Sciatic nerve (tissue), 2 donors: ENCODE data around the gene CAMSAP1. TPM values are rescaled to one million over a fixed set of nuclear protein-coding genes. Genes with fewer than 3 reads are reported as not detected.
A peak's percentile ranks its signal among the peaks of the same experiment; 100 is the strongest.
"Not testable (repeated sequence)": the region's sequence is repeated elsewhere in the genome, so short reads cannot be mapped to it uniquely, and the experiment has no call there.

ENCODE experiments used
- ATAC-seq: fragments of 200-7000 bp; cut with Tn5 transposase; one replicate; pipeline ENCODE4 v1.9.1; 2020; ENCODE audit warnings: mild to moderate bottlenecking, moderate library complexity
- DNase-seq: peaks from one replicate; pipeline ENCODE4 v3.0.0-alpha.2; 2020; ENCODE audit warnings: low spot score
- intact Hi-C: fragments of 100-400 bp; cut with DNase I; formaldehyde crosslinking; loops from one replicate; pipeline ENCODE4 v1.14.2; 2022
- total RNA-seq: library from RNA; stranded (reverse); fragmentation: NEBNext Ultra II Directional; extraction: Animal tissue kit (Norgen Biotek cat#: 25700); gene quantifications from one replicate; pipeline ENCODE4 v1.2.1, GENCODE V29; 2021
- donor health status: DM: no; HTN: no; CAD: no.
- donor health status: DM: no; HTN: no; CAD: no.

The CAMSAP1 gene
- total RNA-seq, 1 donor from 2014 or later, result 39.8 TPM

GRCh38 chr9:135924628-135925338, 17.4 kb upstream of the CAMSAP1 start:
- ATAC-seq (no peak), DNase-seq (no peak)
- intact Hi-C loops, result no loop called here

- intact Hi-C loops, result no loop called here
- DNase-seq, result no peak
- ATAC-seq, result no peak
Observed at GRCh38 chr9:135923508-135923907, 16.2 kb upstream of the CAMSAP1 start.

GRCh38 chr9:135921749-135922310, 14.5 kb upstream of the CAMSAP1 start:
- DNase-seq, result no peak
- ATAC-seq, result no peak
- intact Hi-C loops, result no loop called here

GRCh38 chr9:135920973-135921585, 13.7 kb upstream of the CAMSAP1 start:
- no peak for ATAC-seq
- intact Hi-C loops, result no loop called here
- peak; percentile 40 for DNase-seq

GRCh38 chr9:135920256-135920930, 13.0 kb upstream of the CAMSAP1 start:
- intact Hi-C loops, result no loop called here
- DNase-seq (peak; percentile 47), ATAC-seq (no peak)

- intact Hi-C loops, result no loop called here
- DNase-seq (no peak), ATAC-seq (no peak)
Observed at GRCh38 chr9:135919318-135919890, 12.1 kb upstream of the CAMSAP1 start.

GRCh38 chr9:135916227-135916626, 8.9 kb upstream of the CAMSAP1 start:
- intact Hi-C loops, DNase-seq, ATAC-seq: not testable (repeated sequence)

GRCh38 chr9:135914921-135915320, 7.6 kb upstream of the CAMSAP1 start:
- ATAC-seq (no peak), DNase-seq (no peak)
- intact Hi-C loops, result no loop called here

- intact Hi-C loops, result loop anchor here (2.0 kb wide), 1 partner anchor 44 kb away; no protein-coding TSS in a partner anchor
- not testable (repeated sequence) for DNase-seq, ATAC-seq
Observed at GRCh38 chr9:135911233-135911632, 3.9 kb upstream of the CAMSAP1 start.

- ATAC-seq, result no peak
- intact Hi-C loops, result loop anchor here (2.0 kb wide), 1 partner anchor 44 kb away; no protein-coding TSS in a partner anchor
- no peak for DNase-seq
Observed at GRCh38 chr9:135910757-135911156, 3.4 kb upstream of the CAMSAP1 start.

- ATAC-seq (no peak), DNase-seq (no peak)
- intact Hi-C loops, result loop anchor here (2.0 kb wide), 1 partner anchor 43 kb away; no protein-coding TSS in a partner anchor
Observed at GRCh38 chr9:135910216-135910615, 2.9 kb upstream of the CAMSAP1 start.

- intact Hi-C loops, result no loop called here
- ATAC-seq (no peak), DNase-seq (no peak)
Observed at GRCh38 chr9:135909371-135909770, 2.0 kb upstream of the CAMSAP1 start.

- intact Hi-C loops, result no loop called here
- ATAC-seq, result no peak
- DNase-seq, result peak; percentile 59
Observed at GRCh38 chr9:135908754-135909204, 1.4 kb upstream of the CAMSAP1 start.

GRCh38 chr9:135908093-135908753, 877 bp upstream of the CAMSAP1 start:
- DNase-seq (peak; percentile 74), ATAC-seq (no peak)
- intact Hi-C loops, result no loop called here

GRCh38 chr9:135907006-135907430, 328 bp downstream of the CAMSAP1 start:
- DNase-seq (no peak), ATAC-seq (no peak)
- intact Hi-C loops, result no loop called here

- ATAC-seq (peak; percentile 9), DNase-seq (peak; percentile 67)
- intact Hi-C loops, result no loop called here
Observed at GRCh38 chr9:135906291-135907005, 898 bp downstream of the CAMSAP1 start.

GRCh38 chr9:135905380-135906258, 1.7 kb downstream of the CAMSAP1 start:
- DNase-seq (peak; percentile 55), ATAC-seq (no peak)
- intact Hi-C loops, result no loop called here
